ENCODE data around the gene MYEOV. TPM values are rescaled to one million over a fixed set of nuclear protein-coding genes. Genes with fewer than 3 reads are reported as not detected.

The MYEOV gene
- total and polyA plus RNA-seq, 10 of the 15 experiments (the other 5 are each of a cell fraction or from before 2014, with no cell fraction given) = 0.05 to 0.40 (median 0.26) TPM; not detected in 3

DNA sequence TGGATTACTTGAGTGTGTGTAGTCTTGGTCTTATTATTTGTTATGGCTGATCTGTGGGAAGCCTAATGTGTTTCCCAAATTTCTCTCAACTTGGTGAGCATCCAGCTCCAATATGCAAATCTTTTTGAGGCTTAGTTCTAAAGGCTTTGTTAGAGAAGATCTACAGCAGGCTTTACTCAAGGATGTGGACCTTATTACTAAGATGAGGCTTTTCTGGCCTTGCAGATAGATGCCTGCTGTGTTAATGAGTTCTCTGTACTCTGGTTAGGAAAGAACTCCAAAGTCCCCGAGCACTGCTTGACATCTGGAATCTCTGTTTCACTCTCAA, 24.1 kb downstream of the MYEOV start (continued):
- TF ChIP-seq EP300 (IDR thresholded peaks at IDR 0.05; ENCODE audit: borderline replicate concordance in 1 of 2, control insufficient read depth in 1 of 2, low read depth in 2 of 2, low read length in 2 of 2) = no peak
- TF ChIP-seq CUX1 (IDR thresholded peaks at IDR 0.05; ENCODE audit: insufficient replicate concordance, low read depth, low read length) = no peak
- TF ChIP-seq, protein P1, sequence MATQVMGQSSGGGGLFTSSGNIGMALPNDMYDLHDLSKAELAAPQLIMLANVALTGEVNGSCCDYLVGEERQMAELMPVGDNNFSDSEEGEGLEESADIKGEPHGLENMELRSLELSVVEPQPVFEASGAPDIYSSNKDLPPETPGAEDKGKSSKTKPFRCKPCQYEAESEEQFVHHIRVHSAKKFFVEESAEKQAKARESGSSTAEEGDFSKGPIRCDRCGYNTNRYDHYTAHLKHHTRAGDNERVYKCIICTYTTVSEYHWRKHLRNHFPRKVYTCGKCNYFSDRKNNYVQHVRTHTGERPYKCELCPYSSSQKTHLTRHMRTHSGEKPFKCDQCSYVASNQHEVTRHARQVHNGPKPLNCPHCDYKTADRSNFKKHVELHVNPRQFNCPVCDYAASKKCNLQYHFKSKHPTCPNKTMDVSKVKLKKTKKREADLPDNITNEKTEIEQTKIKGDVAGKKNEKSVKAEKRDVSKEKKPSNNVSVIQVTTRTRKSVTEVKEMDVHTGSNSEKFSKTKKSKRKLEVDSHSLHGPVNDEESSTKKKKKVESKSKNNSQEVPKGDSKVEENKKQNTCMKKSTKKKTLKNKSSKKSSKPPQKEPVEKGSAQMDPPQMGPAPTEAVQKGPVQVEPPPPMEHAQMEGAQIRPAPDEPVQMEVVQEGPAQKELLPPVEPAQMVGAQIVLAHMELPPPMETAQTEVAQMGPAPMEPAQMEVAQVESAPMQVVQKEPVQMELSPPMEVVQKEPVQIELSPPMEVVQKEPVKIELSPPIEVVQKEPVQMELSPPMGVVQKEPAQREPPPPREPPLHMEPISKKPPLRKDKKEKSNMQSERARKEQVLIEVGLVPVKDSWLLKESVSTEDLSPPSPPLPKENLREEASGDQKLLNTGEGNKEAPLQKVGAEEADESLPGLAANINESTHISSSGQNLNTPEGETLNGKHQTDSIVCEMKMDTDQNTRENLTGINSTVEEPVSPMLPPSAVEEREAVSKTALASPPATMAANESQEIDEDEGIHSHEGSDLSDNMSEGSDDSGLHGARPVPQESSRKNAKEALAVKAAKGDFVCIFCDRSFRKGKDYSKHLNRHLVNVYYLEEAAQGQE (IDR thresholded peaks at IDR 0.05; ENCODE audit: low read depth, low read length) = no peak
- no peak for TF ChIP-seq RELA (IDR thresholded peaks at IDR 0.05; ENCODE audit: borderline replicate concordance, partially characterized antibody)
- TF ChIP-seq PML (IDR thresholded peaks at IDR 0.05; ENCODE audit: low read length) = no peak
- TF ChIP-seq BRCA1 (IDR thresholded peaks at IDR 0.05; ENCODE audit: low read depth, low read length) = no peak
- no peak for TF ChIP-seq POU2F2 (IDR thresholded peaks at IDR 0.05; ENCODE audit: borderline replicate concordance, low read depth, low read length)
- TF ChIP-seq BHLHE40 (IDR thresholded peaks at IDR 0.05; ENCODE audit: borderline replicate concordance in 1 of 2, low read depth in 2 of 2, low read length in 1 of 2) = no peak
- TF ChIP-seq RFX5 (IDR thresholded peaks at IDR 0.05; ENCODE audit: low read depth, low read length) = no peak
- TF ChIP-seq SMAD5 (IDR thresholded peaks at IDR 0.05; ENCODE audit: low read depth) = no peak
- TF ChIP-seq GABPA (IDR thresholded peaks at IDR 0.05; ENCODE audit: low read depth) = no peak
